HUES48 (cell line): ENCODE results near the gene NIT2.

Experiments used
- H3K27ac ChIP-seq: one replicate; pipeline ENCODE4 v1.7.0; 2013; ENCODE audit warnings: low read depth, low read length, inconsistent platforms
- H3K27me3 ChIP-seq: 2 replicates; pipeline ENCODE4 v1.6.1; 2013; ENCODE audit warnings: mild to moderate bottlenecking, low read length; ENCODE audit not compliant: control insufficient read depth, insufficient read depth
- H3K36me3 ChIP-seq: 2 replicates; pipeline ENCODE4 v1.6.1; 2013; ENCODE audit warnings: low read length; ENCODE audit not compliant: control insufficient read depth, insufficient read depth
- H3K4me1 ChIP-seq: 2 replicates; pipeline ENCODE4 v1.6.1; 2013; ENCODE audit warnings: mild to moderate bottlenecking, low read length; ENCODE audit not compliant: control insufficient read depth, insufficient read depth
- H3K4me3 ChIP-seq: 2 replicates; pipeline ENCODE4 v1.5.1; 2013; ENCODE audit warnings: mild to moderate bottlenecking, low read depth, low read length
- H3K9ac ChIP-seq: 2 replicates; pipeline ENCODE4 v1.6.1; 2013; ENCODE audit warnings: mild to moderate bottlenecking, low read depth, low read length, moderate library complexity
- H3K9me3 ChIP-seq: 2 replicates; pipeline ENCODE4 v1.6.1; 2013; ENCODE audit warnings: low read length; ENCODE audit not compliant: control insufficient read depth, insufficient read depth

NIT2 gene

DNA sequence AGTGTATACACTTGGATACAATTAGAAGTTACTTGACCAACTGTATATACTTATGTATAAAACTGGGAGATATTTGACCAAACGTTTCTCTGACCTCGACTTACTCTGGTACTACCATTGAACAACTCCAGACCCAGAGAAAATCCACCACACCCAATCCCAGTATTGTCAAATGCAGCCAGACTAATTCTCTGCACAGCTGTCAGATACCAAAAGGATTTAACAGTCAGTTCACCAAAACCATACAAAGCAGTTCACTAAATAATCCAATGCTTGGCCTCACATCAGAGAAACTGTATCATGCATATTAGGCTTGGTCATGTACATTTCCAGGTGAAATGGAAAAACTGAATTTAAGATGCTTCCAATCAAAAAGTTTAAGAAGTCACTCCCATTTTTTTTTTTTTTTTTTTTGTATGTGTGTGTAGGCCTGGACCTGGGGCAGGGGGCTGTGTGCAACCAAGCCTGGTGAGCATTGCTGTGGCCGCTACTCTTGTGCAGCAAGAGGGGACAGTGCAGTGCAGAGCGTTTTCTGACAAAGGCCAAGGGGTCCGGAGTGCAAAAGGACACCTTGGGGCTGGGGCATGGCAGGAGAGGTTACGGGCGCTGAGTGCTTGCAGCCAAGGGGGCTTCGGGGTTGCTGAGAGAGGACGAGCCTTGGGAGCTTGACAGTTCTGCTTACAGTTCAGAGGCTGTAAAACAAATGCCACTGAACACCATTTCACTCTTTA is 64.9 kb downstream of the NIT2 start:
- Histone ChIP-seq H3K27ac (no peak overlapping the region), H3K4me3 (peak overlapping the region; percentile 88)

DNA sequence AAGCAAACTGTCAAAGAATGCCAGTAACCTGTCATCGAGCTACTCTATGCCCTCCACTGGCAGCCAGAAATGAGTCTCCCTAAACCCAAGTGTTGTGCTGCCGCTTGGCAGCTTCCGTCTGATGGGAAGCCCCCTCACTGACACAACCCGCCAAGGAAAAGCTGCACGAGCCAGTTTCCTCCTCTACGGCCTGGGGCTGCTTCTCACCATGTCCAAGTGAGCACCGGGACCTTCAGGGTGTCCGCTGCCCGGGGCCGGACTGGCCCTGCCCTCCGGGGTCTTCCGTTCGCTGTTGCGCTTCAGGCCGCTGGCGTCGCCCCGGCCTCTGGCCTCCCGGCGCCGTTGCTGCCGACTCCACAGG is 65.8 kb downstream of the NIT2 start:
- Histone ChIP-seq H3K27me3 (no peaks in the 10 kb centered on the region), H3K9ac (peak overlapping the region; percentile 91), H3K27ac (peak overlapping the region; percentile 96), H3K4me3 (peak overlapping the region; percentile 88), H3K36me3 (peaks cover 4% of the 10 kb centered on the region; the same call in 1 of the 2 replicates), H3K9me3 (no peaks in the 10 kb centered on the region), H3K4me1 (peaks cover 16% of the 10 kb centered on the region; the same call in 1 of the 2 replicates)

More for the DNA sequence above, 64.9 kb downstream of the NIT2 start:
- no peaks in the 10 kb centered on the region for H3K27me3 ChIP-seq
- peaks cover 16% of the 10 kb centered on the region; the same call in 1 of the 2 replicates for H3K4me1 ChIP-seq
- no peaks in the 10 kb centered on the region for H3K9me3 ChIP-seq
- H3K36me3 ChIP-seq, result no peaks in the 10 kb centered on the region
- H3K9ac ChIP-seq, result no peak overlapping the region

DNA sequence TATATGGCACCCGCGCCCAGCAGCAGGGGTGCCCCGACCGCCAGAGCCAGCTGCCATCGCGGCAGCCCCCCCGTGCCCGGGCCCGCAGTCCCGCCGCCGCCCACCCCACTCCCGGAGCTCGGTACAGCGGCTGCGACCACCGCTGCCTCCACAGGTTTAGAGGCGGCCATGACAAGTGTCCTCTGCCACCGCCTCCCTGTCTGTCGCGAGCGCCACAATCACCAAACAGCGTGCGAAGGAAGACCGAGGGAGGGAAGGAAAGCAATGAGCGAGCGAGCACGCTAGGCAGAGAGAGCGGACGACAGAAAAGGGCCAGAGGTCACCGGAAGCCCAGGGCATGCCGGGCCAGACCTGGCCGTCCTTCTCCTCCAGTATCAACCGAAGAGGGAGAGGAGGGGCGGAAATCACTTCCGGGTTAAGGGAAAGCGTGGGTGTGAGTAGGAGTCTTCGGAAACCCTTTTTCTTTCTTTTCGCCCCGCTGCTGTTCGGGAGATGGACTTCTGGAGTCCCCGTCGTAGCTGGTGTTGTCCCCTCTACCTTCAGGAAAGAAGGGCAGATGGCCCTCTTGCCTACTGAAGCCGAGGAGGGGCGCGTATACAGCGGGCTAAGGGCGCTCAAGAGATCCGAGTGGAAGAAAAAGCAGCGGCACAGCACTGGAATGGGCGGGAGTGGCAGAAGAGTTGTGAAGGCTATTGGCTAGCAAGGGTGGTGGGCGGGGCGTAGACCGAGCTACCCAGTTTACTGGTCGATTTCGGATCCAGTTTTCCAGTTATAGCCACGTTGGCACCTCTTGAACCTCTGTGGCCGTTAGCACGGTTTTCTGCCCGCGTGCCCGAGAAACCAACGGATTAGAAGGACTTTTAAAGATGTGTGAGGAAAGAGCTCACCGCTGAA is 66.5 kb downstream of the NIT2 start, which contains the start of the genes LNP1 and TOMM70:
LNP1 (plus strand) TSS at position 760 of the 894 bp plus-strand sequence. CDS start 28,191 bp downstream, outside the sequence.
TOMM70 (minus strand) TSS at position 310 of the 894 bp plus-strand sequence; CDS start at position 170, 140 bp downstream.
- H3K4me1 ChIP-seq, result peaks cover 16% of the 10 kb centered on the region; the same call in 1 of the 2 replicates
- peak within 1 kb of the TSS; percentile 88 for H3K4me3 ChIP-seq
- H3K27me3 ChIP-seq, result no peaks in the 10 kb centered on the region
- H3K36me3 ChIP-seq, result peaks cover 4% of the 10 kb centered on the region; the same call in 1 of the 2 replicates
- peak within 1 kb of the TSS; percentile 91 for H3K9ac ChIP-seq
- H3K27ac ChIP-seq, result peak within 1 kb of the TSS; percentile 96
- no peaks in the 10 kb centered on the region for H3K9me3 ChIP-seq

DNA sequence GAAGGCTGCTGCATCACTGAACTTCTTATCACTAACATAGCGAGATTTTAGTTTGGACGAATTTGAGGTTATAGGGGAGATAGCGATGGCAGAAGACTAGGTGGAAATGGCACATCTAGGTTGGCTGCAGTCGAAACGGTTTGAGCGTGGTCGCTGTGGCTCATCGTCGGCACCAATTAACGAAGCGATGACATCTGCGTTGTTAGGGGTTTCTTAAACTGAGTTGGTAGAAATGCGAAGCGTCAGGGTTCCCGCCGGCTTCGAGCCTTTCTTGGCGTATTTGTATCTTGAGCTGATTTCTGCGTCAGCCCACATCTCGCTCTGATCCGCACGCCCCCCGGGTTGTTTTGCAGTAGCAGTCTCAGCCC is 67.1 kb downstream of the NIT2 start:
- H3K36me3 ChIP-seq, result peaks cover 4% of the 10 kb centered on the region; the same call in 1 of the 2 replicates
- H3K4me3 ChIP-seq, result peak overlapping the region; percentile 88
- no peaks in the 10 kb centered on the region for H3K27me3 ChIP-seq
- H3K9ac ChIP-seq, result peak overlapping the region; percentile 91
- H3K27ac ChIP-seq, result peak overlapping the region; percentile 96
- H3K9me3 ChIP-seq, result no peaks in the 10 kb centered on the region
- H3K4me1 ChIP-seq, result peaks cover 16% of the 10 kb centered on the region; the same call in 1 of the 2 replicates

DNA sequence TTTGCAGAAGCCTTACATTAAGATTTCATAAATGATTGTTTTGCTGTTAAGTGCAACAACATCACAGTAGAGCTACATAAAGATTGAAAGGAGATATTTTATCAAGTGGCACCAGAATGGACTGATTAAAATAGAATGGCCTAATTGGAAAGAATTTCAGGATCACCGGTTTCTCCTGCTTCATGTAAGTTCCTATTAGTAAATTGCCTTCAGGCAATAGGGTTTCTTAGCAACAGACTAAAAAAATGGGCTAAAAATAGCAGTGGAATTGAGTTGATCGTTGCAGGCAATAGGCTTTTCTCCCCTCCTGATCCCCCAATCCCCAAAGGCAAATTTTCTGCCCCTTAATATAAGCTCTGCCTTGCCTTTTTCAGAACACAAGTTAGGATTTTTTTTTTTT is 67.7 kb downstream of the NIT2 start:
- peaks cover 16% of the 10 kb centered on the region; the same call in 1 of the 2 replicates for H3K4me1 ChIP-seq
- H3K27ac ChIP-seq, result peak overlapping the region; percentile 96

DNA sequence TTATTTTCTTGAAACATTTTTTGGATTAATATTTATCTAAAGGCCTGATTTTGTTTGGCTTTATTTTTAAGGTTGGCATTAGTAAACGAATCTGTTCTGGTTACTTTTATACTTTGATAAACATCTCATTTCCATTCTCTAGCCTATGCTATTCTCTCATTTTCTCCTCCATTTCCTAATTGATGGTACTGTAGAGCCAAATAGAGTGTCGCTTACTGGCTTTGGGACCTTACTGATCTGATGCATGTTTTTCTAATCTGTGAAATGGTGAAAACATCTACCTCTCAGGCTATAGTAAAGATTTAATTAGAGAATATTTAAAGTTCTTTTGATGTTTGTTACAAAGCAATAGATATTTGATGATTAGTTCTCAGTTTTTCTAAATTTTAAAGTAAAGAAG is 68.3 kb downstream of the NIT2 start:
- H3K9me3 ChIP-seq, result no peaks in the 10 kb centered on the region
- no peak overlapping the region for H3K27ac ChIP-seq
- peak overlapping the region; percentile 88 for H3K4me3 ChIP-seq
- H3K9ac ChIP-seq, result peak overlapping the region; percentile 91
- H3K4me1 ChIP-seq, result peaks cover 17% of the 10 kb centered on the region
- H3K36me3 ChIP-seq, result peaks cover 4% of the 10 kb centered on the region; the same call in 1 of the 2 replicates
- H3K27me3 ChIP-seq, result no peaks in the 10 kb centered on the region

More for the DNA sequence above, 67.7 kb downstream of the NIT2 start:
- no peaks in the 10 kb centered on the region for H3K27me3 ChIP-seq
- H3K4me3 ChIP-seq, result peak overlapping the region; percentile 88
- H3K9me3 ChIP-seq, result no peaks in the 10 kb centered on the region
- peaks cover 4% of the 10 kb centered on the region; the same call in 1 of the 2 replicates for H3K36me3 ChIP-seq
- peak overlapping the region; percentile 91 for H3K9ac ChIP-seq

DNA sequence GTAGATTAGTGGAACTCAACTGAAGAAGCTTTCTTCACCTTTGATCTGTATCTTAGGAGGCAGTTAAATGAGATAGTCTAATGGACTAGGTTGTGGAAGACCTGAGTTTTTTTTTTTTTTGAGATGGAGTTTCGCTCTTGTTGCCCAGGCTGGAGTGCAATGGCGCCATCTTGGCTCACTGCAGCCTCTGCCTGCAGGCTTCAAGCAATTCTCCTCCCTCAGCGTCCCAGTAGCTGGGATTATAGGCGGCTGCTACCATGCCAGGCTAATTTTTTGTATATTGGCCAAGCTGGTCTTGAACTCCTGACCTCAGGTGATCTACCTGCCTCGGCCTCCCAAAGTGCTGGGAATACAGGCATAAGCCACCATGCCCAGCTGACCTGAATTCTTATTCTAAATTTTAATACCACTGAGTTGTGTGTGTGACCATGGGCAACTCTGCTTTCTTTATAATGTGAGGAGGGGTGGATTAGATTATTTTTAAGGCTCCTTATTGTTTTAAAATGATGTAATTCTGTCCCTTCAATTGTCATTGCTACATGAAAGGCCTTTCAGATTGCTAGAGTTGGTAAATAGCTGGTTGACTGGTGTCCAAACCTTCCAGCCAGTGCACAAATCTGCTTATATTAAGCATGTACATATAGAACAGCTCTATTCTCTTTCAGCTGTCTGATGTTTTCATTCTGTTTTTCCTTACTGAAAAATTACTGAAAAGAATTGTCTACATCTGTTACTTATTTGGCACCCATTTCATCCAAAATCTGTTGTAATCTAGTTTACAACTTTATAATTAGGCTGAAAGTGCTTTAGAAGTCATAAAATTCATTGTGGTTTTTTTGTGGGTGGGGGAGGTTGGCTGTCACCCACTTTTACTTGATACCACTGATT is 69.0 kb downstream of the NIT2 start:
- H3K27me3 ChIP-seq, result no peaks in the 10 kb centered on the region
- peaks cover 4% of the 10 kb centered on the region; the same call in 1 of the 2 replicates for H3K36me3 ChIP-seq
- peaks cover 22% of the 10 kb centered on the region for H3K4me1 ChIP-seq
- H3K9me3 ChIP-seq, result no peaks in the 10 kb centered on the region
- H3K27ac ChIP-seq, result peak overlapping the region; percentile 2
- peak overlapping the region; percentile 91 for H3K9ac ChIP-seq
- H3K4me3 ChIP-seq, result peak overlapping the region; percentile 88

DNA sequence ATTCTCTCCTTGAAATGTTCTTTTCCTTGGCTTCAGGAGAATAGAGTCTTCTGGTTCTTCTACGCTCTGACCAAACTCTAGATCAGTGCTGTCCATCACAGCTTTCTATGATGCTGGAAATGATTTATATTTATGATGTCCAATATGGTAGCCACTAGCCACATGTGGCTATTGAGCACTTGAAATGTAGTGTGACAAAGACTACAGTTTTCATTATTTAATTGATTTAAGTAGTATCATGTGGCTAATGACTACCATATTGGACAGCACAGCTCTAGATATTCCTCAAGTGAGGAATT is 69.6 kb downstream of the NIT2 start:
- H3K4me1 ChIP-seq, result peaks cover 22% of the 10 kb centered on the region
- peak overlapping the region; percentile 88 for H3K4me3 ChIP-seq
- no peak overlapping the region for H3K27ac ChIP-seq
- peaks cover 4% of the 10 kb centered on the region; the same call in 1 of the 2 replicates for H3K36me3 ChIP-seq
- no peak overlapping the region for H3K9ac ChIP-seq
- H3K27me3 ChIP-seq, result no peaks in the 10 kb centered on the region
- H3K9me3 ChIP-seq, result no peaks in the 10 kb centered on the region

DNA sequence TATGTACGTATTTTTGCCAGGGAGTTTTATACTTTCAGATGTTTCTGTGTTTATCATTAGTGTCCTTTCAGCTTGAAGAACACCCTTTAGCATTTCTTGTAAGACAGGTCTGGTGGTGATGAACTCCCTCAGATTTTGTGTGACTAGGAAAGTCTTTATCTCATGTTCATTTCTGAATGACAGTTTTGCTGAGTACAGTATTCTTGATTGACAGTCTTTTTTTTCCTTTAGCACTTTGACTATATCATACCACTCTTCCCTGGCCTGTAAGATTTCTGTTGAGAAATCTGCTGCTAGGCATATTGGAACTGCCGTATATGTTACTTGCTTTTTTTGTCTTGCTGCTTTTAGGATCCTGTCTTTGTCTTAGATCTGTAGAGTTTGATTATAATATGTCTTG is 72.6 kb downstream of the NIT2 start:
- H3K27ac ChIP-seq, result no peak overlapping the region
- H3K4me3 ChIP-seq, result no peak overlapping the region
- H3K4me1 ChIP-seq, result peaks cover 14% of the 10 kb centered on the region
- H3K9me3 ChIP-seq, result no peaks in the 10 kb centered on the region
- peaks cover 10% of the 10 kb centered on the region; the same call in 1 of the 2 replicates for H3K36me3 ChIP-seq
- no peaks in the 10 kb centered on the region for H3K27me3 ChIP-seq
- H3K9ac ChIP-seq, result no peak overlapping the region

DNA sequence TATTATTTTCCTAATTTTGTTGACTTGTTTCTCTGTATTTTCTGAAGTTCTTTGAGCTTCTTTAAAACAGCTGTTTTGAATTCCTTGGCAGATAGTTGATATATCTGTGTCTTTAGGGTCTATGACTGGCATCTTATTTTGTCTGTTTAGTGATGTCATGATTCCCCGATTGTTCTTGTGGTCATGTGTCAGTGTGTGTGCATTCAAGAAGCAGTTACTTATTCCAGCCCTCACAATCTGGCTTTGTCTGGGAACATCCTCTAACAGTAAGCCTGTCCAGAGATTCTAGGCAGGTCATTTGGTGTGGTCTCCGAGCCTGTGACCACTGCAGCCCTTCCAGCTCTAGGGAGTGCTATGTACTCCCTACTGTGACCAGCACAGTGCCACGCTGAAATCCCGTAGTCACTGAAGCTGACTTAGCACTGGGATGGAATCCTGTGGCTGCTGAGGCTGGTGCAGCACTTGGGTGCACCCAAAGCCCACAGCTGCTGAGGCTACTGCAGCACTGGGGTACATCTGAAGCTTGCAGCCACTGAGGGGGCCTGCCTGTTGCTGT is 73.5 kb downstream of the NIT2 start:
- peaks cover 16% of the 10 kb centered on the region for H3K4me1 ChIP-seq
- H3K27ac ChIP-seq, result no peak overlapping the region
- no peak overlapping the region for H3K9ac ChIP-seq
- H3K9me3 ChIP-seq, result no peaks in the 10 kb centered on the region
- H3K36me3 ChIP-seq, result peaks cover 10% of the 10 kb centered on the region; the same call in 1 of the 2 replicates
- H3K4me3 ChIP-seq, result no peak overlapping the region; the same call in 1 of the 2 replicates
- no peaks in the 10 kb centered on the region for H3K27me3 ChIP-seq
